HK-2 (cell line): Measurements from ENCODE around the gene SUCNR1.
"Not testable (repeated sequence)": the region's sequence is repeated elsewhere in the genome, so short reads cannot be mapped to it uniquely, and the experiment has no call there.

Experiments used
- DNase-seq: peaks from one replicate; pipeline ENCODE4 v3.0.0-alpha.2; 2018; ENCODE audit not compliant: unreplicated experiment

SUCNR1 gene

GRCh38 chr3:151900884-151901643, 27.6 kb downstream of the SUCNR1 start:
- DNase-seq, result no peak

- no peak for DNase-seq
Observed at GRCh38 chr3:151901644-151902285, 28.3 kb downstream of the SUCNR1 start.

GRCh38 chr3:151903501-151903991, 30.1 kb downstream of the SUCNR1 start:
- DNase-seq, result no peak

- DNase-seq, result no peak
Observed at GRCh38 chr3:151905647-151906046, 32.2 kb downstream of the SUCNR1 start.

GRCh38 chr3:151906751-151907150, 33.3 kb downstream of the SUCNR1 start:
- no peak for DNase-seq

GRCh38 chr3:151908399-151908798, 35.0 kb downstream of the SUCNR1 start:
- DNase-seq, result no peak

- DNase-seq, result no peak
Observed at GRCh38 chr3:151909681-151910405, 36.4 kb downstream of the SUCNR1 start.

GRCh38 chr3:151911462-151911861, 38.0 kb downstream of the SUCNR1 start:
- DNase-seq, result no peak

GRCh38 chr3:151912028-151912427, 38.6 kb downstream of the SUCNR1 start:
- DNase-seq, result no peak

- DNase-seq, result no peak
Observed at GRCh38 chr3:151916781-151917180, 43.3 kb downstream of the SUCNR1 start.

- no peak for DNase-seq
Observed at GRCh38 chr3:151918253-151919029, 45.0 kb downstream of the SUCNR1 start.

GRCh38 chr3:151919030-151919328, 45.5 kb downstream of the SUCNR1 start:
- no peak for DNase-seq

- no peak for DNase-seq
Observed at GRCh38 chr3:151919446-151919845, 46.0 kb downstream of the SUCNR1 start.

- no peak for DNase-seq
Observed at GRCh38 chr3:151923901-151924300, 50.5 kb downstream of the SUCNR1 start.

GRCh38 chr3:151924753-151925152, 51.3 kb downstream of the SUCNR1 start:
- DNase-seq, result no peak

- no peak for DNase-seq
Observed at GRCh38 chr3:151925419-151925818, 52.0 kb downstream of the SUCNR1 start.

GRCh38 chr3:151925876-151926275, 52.4 kb downstream of the SUCNR1 start:
- DNase-seq, result no peak

- no peak for DNase-seq
Observed at GRCh38 chr3:151926956-151927355, 53.5 kb downstream of the SUCNR1 start.

GRCh38 chr3:151927915-151928525, 54.6 kb downstream of the SUCNR1 start:
- not testable (repeated sequence) for DNase-seq

GRCh38 chr3:151931171-151931570, 57.7 kb downstream of the SUCNR1 start:
- DNase-seq, result no peak

- DNase-seq, result no peak
Observed at GRCh38 chr3:151933234-151933853, 59.9 kb downstream of the SUCNR1 start.
